ENCODE data around the gene ALDH3B2. TPM values are rescaled to one million over a fixed set of nuclear protein-coding genes. Genes with fewer than 3 reads are reported as not detected.

The ALDH3B2 gene
- total and polyA plus RNA-seq, 10 donors, result 0.03 TPM; not detected in 9

DNA sequence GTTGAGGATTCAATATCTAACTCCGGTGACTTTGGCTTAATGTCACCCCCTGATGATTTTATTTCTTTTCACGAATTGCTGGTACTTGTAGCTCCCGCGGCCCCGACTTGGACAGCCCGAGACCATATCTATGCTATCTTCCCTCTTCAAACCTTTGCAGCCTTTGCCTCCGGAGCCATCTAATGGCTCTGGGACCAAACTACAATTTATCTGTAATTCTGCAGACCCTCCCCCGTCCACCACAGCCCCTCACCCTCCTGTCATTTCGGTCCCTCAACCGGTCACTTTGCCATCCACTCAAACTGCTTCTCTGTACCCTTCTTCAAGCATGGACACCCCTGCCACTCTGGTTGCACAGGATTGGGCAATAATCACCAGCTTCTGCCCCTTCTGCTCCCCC is 25.7 kb upstream of the ALDH3B2 start:
- H3K4me3 ChIP-seq, result no peak overlapping the region
- peaks cover 0 to 9% (median 0%) of the 10 kb centered on the region in 8 donors for H3K9me3 ChIP-seq
- WGBS, 5 donors, result 73 to 84% (median 77%) methylated on average over 10 of the region's 10 CpGs
- H3K4me1 ChIP-seq, result no peaks in the 10 kb centered on the region
- no peaks in the 10 kb centered on the region for H3K36me3 ChIP-seq
- TF ChIP-seq POLR2AphosphoS5 (IDR thresholded peaks at IDR 0.05) (no peak), POLR2A (IDR thresholded peaks at IDR 0.05) (no peak)
- TF ChIP-seq, protein P1, sequence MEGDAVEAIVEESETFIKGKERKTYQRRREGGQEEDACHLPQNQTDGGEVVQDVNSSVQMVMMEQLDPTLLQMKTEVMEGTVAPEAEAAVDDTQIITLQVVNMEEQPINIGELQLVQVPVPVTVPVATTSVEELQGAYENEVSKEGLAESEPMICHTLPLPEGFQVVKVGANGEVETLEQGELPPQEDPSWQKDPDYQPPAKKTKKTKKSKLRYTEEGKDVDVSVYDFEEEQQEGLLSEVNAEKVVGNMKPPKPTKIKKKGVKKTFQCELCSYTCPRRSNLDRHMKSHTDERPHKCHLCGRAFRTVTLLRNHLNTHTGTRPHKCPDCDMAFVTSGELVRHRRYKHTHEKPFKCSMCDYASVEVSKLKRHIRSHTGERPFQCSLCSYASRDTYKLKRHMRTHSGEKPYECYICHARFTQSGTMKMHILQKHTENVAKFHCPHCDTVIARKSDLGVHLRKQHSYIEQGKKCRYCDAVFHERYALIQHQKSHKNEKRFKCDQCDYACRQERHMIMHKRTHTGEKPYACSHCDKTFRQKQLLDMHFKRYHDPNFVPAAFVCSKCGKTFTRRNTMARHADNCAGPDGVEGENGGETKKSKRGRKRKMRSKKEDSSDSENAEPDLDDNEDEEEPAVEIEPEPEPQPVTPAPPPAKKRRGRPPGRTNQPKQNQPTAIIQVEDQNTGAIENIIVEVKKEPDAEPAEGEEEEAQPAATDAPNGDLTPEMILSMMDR (IDR thresholded peaks at IDR 0.05 in 8 of 11, conservative IDR thresholded peaks at IDR 0.05 in 3 of 11), result no peak
- intact Hi-C loops (cut with DNase I; ENCODE audit: low total_unique reads), result no loop called here
- no peak for DNase-seq
- H3K27me3 ChIP-seq (replicated peaks in 1 of 7), result peaks cover 0 to 27% (median 0%) of the 10 kb centered on the region in 7 donors
- H3K27ac ChIP-seq, result no peak overlapping the region

GRCh38 chr11:67699521-67699920 is 25.1 kb upstream of the ALDH3B2 start:
- DNase-seq, result no peak

DNA sequence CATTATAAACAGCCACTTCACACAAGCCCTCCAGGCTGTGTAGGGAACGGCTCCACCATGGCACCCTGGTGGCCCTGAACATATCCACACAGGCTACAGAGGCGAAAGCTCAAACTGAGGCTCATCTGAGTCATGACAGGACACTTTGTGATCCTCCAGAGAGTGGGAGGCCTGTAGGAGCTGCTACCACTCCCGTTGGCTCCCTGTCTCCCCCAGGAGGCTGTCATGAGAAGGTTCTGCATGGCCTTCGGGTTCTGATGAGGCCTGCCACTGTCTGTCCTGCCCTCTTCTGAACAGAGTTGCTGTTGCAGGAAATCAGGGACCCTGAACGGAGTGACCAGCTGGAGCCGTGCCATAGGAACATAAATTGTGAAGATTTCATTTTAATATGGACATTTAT is 23.8 kb upstream of the ALDH3B2 start:
- intact Hi-C loops (cut with DNase I; ENCODE audit: low total_unique reads), result loop anchor here (10.0 kb wide), 1 partner anchor 773 kb away; no protein-coding TSS in a partner anchor
- H3K27me3 ChIP-seq (replicated peaks in 1 of 7), result peaks cover 0 to 21% (median 0%) of the 10 kb centered on the region in 7 donors
- H3K4me3 ChIP-seq, result no peak overlapping the region
- peaks cover 0 to 9% (median 0%) of the 10 kb centered on the region in 8 donors for H3K9me3 ChIP-seq
- DNase-seq, result no peak
- WGBS, 5 donors, result 69 to 81% (median 75%) methylated on average over 6 of the region's 6 CpGs
- H3K27ac ChIP-seq, result no peak overlapping the region
- no peaks in the 10 kb centered on the region for H3K36me3 ChIP-seq
- TF ChIP-seq, protein P1 (IDR thresholded peaks at IDR 0.05 in 8 of 11, conservative IDR thresholded peaks at IDR 0.05 in 3 of 11), result no peak
- no peak for TF ChIP-seq POLR2A (IDR thresholded peaks at IDR 0.05)
- no peak for TF ChIP-seq POLR2AphosphoS5 (IDR thresholded peaks at IDR 0.05)
- H3K4me1 ChIP-seq, result no peaks in the 10 kb centered on the region

More at GRCh38 chr11:67699521-67699920, 25.1 kb upstream of the ALDH3B2 start:
- intact Hi-C loops (cut with DNase I; ENCODE audit: low total_unique reads), result loop anchor here (10.0 kb wide), 1 partner anchor 775 kb away; no protein-coding TSS in a partner anchor
- Histone ChIP-seq H3K9me3 (peaks cover 0 to 9% (median 0%) of the 10 kb centered on the region in 8 donors), H3K4me1 (no peaks in the 10 kb centered on the region), H3K4me3 (no peak overlapping the region), H3K27ac (no peak overlapping the region), H3K36me3 (no peaks in the 10 kb centered on the region), H3K27me3 (replicated peaks in 1 of 7) (peaks cover 0 to 27% (median 0%) of the 10 kb centered on the region in 7 donors)
- 83 to 94% (median 91%) methylated on average over 10 of the region's 10 CpGs for WGBS, 5 donors
- TF ChIP-seq, protein P1 (IDR thresholded peaks at IDR 0.05 in 8 of 11, conservative IDR thresholded peaks at IDR 0.05 in 3 of 11), result no peak

DNA sequence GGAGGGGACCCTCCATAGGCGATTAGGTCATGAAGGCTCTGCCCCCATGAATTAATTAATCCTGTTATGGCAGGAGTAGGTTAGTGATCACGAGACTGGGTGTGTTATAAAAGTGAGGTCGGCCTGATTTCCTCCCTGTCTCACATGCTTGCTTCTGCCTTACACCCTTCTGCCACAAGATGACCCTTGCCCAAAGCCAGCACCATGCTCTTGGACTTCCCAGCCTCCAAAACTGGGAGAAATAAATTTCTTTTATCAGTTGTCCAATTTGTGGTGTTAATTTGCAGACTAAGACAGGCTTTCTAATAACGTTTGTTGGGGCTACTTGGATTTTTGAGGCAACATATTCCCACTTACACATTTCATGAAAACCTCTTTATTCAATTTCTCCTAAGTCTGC is 23.4 kb upstream of the ALDH3B2 start:
- Histone ChIP-seq H3K4me3 (no peak overlapping the region), H3K27ac (no peak overlapping the region), H3K27me3 (replicated peaks in 1 of 7) (peaks cover 0 to 20% (median 0%) of the 10 kb centered on the region in 7 donors), H3K9me3 (peaks cover 0 to 9% (median 0%) of the 10 kb centered on the region in 8 donors), H3K36me3 (no peaks in the 10 kb centered on the region), H3K4me1 (no peaks in the 10 kb centered on the region)
- no peak for DNase-seq
- 74 to 89% (median 87%) methylated on average over 4 of the region's 4 CpGs for WGBS, 5 donors
- TF ChIP-seq POLR2AphosphoS5 (IDR thresholded peaks at IDR 0.05) (no peak), POLR2A (IDR thresholded peaks at IDR 0.05) (no peak)
- TF ChIP-seq, protein P1 (IDR thresholded peaks at IDR 0.05 in 8 of 11, conservative IDR thresholded peaks at IDR 0.05 in 3 of 11), result no peak
- intact Hi-C loops (cut with DNase I; ENCODE audit: low total_unique reads), result loop anchor here (10.0 kb wide), 1 partner anchor 773 kb away; no protein-coding TSS in a partner anchor
